Right atrium auricular region (tissue), 2 donors: Measurements from ENCODE around the gene SIPA1L3. TPM values are rescaled to one million over a fixed set of nuclear protein-coding genes. Genes with fewer than 3 reads are reported as not detected.

Experiments
- DNase-seq: peaks from one replicate; pipeline ENCODE4 v3.0.0-alpha.2; 2019; ENCODE audit warnings: low spot score
- H3K27ac ChIP-seq, 2 donors: fragments of 200-600 bp; sonication (generic); 1 replicate in 1 of 2; 2 replicates in 1 of 2; pipeline ENCODE4 v1.5.1; 2016 to 2019
- H3K27me3 ChIP-seq, 2 donors: fragments of 200-600 bp; sonication (generic); one replicate each; pipeline versions ENCODE4 v1.5.1 to v1.6.0; 2017 to 2019
- H3K36me3 ChIP-seq: fragments of 200-600 bp; sonication (generic); one replicate; pipeline ENCODE4 v1.5.1; 2016
- H3K4me1 ChIP-seq, 2 donors: fragments of 200-600 bp; sonication (generic); one replicate each; pipeline versions ENCODE4 v1.5.1 to v1.6.0; 2017 to 2019
- H3K4me3 ChIP-seq, 2 donors: fragments of 200-600 bp; sonication (generic); 1 replicate in 1 of 2; 2 replicates in 1 of 2; pipeline ENCODE4 v1.5.1; 2017 to 2019; ENCODE audit warnings: mild to moderate bottlenecking in 1 of 2, moderate library complexity in 1 of 2
- H3K9me3 ChIP-seq, 2 donors: fragments of 200-600 bp; sonication (generic); one replicate each; pipeline ENCODE4 v1.5.1; 2019
- CTCF ChIP-seq, 2 donors: fragments of 200-600 bp; sonication (generic); IDR thresholded peaks; one replicate each; pipeline ENCODE4 v1.5.1; 2019; ENCODE audit warnings: antibody characterized with exemption in 2 of 2
- total RNA-seq, 2 donors: library from RNA; depleted of rRNA; stranded (reverse); fragments of >200 nt; gene quantifications; one replicate each; pipeline ENCODE4 v1.1.0, GENCODE V29; 2016

SIPA1L3 gene
- total RNA-seq, 2 donors from 2014 or later = 10.7 to 19.6 TPM

- Histone ChIP-seq H3K36me3 (no peaks in the 10 kb centered on the region), H3K9me3 (peaks cover 0 to 14% of the 10 kb centered on the region in 2 donors), H3K27ac (no peak overlapping the region), H3K4me3 (no peak overlapping the region), H3K27me3 (no peaks in the 10 kb centered on the region), H3K4me1 (peaks cover 0 to 34% of the 10 kb centered on the region in 2 donors)
- TF ChIP-seq CTCF (IDR thresholded peaks at IDR 0.05) = no peak
- DNase-seq = no peak
Observed at GRCh38 chr19:37936166-37936565, 29.2 kb downstream of the SIPA1L3 start.

DNA sequence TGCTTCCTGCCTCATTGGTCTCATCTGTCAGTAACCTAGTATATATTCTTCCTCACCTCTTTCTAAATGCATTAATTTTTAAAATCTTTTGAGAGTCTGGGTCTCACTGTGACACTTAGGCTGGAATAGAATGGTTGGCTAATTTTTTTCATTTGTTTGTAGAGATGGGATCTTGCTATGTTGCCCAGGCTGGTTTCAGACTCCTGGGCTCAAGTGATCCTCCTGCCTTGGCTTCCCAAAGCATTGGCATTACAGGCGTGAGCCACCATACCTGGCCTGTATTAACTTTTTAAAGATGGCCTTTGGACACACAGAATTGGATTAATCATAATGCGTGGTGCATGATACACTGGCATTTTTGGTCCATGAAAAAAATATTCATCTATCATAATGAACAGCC is 29.9 kb downstream of the SIPA1L3 start:
- Histone ChIP-seq H3K4me1 (peaks cover 0 to 27% of the 10 kb centered on the region in 2 donors), H3K4me3 (no peak overlapping the region), H3K27ac (no peak overlapping the region), H3K36me3 (no peaks in the 10 kb centered on the region), H3K27me3 (no peaks in the 10 kb centered on the region), H3K9me3 (peaks cover 0 to 14% of the 10 kb centered on the region in 2 donors)
- no peak for TF ChIP-seq CTCF (IDR thresholded peaks at IDR 0.05)
- no peak for DNase-seq

DNA sequence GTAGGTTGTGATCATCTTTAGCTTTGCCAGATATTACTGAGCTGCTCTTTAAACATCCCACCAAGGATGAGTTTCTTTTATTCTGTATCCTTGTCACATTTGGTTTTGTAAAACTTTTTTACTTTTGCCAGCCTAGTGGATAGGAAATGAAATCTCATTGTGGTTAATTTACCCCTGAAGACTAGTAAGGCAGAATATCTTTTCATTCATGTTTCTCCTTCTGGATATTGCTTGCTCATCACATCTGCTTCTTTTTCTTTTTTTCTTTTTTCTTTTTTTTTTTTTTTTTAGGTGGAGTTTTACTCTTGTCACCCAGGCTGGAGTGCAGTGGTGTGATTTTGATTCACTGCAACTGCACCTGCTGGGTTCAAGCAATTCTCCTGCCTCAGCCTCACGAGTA is 31.3 kb downstream of the SIPA1L3 start:
- no peaks in the 10 kb centered on the region for H3K27me3 ChIP-seq
- peaks cover 0 to 13% of the 10 kb centered on the region in 2 donors for H3K4me1 ChIP-seq
- peaks cover 0 to 14% of the 10 kb centered on the region in 2 donors for H3K9me3 ChIP-seq
- no peaks in the 10 kb centered on the region for H3K36me3 ChIP-seq
- no peak overlapping the region for H3K4me3 ChIP-seq
- H3K27ac ChIP-seq = no peak overlapping the region
- no peak for TF ChIP-seq CTCF (IDR thresholded peaks at IDR 0.05)
- DNase-seq = no peak

- H3K27ac ChIP-seq = no peak overlapping the region
- H3K27me3 ChIP-seq = no peaks in the 10 kb centered on the region
- no peak for DNase-seq
- no peaks in the 10 kb centered on the region for H3K9me3 ChIP-seq
- H3K4me3 ChIP-seq = no peak overlapping the region
- no peaks in the 10 kb centered on the region for H3K4me1 ChIP-seq
- no peak for TF ChIP-seq CTCF (IDR thresholded peaks at IDR 0.05)
- H3K36me3 ChIP-seq = no peaks in the 10 kb centered on the region
Observed at GRCh38 chr19:37941782-37942515, 34.9 kb downstream of the SIPA1L3 start.

DNA sequence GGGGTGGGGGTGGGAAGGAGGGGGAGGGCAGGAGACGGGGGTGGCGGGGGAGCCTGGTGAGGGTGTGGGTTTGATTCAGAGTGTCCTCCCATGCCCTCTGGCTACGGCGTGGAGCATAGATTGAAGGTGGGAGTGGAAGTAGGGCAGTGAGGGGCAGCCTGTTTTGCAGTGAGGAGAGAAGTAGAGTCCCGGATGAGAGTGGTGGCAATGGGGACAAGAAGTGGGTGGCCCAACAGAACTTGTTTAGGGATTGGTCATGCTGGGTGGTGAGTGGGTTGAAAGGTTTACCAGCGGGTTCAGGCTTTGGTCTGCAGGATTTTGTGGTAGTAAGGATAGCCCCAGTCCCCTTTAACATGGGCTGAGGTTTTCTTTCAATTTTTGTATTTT is 35.5 kb downstream of the SIPA1L3 start:
- Histone ChIP-seq H3K4me1 (no peaks in the 10 kb centered on the region), H3K36me3 (no peaks in the 10 kb centered on the region), H3K27ac (no peak overlapping the region), H3K4me3 (no peak overlapping the region), H3K27me3 (no peaks in the 10 kb centered on the region), H3K9me3 (no peaks in the 10 kb centered on the region)
- no peak for DNase-seq
- no peak for TF ChIP-seq CTCF (IDR thresholded peaks at IDR 0.05)

DNA sequence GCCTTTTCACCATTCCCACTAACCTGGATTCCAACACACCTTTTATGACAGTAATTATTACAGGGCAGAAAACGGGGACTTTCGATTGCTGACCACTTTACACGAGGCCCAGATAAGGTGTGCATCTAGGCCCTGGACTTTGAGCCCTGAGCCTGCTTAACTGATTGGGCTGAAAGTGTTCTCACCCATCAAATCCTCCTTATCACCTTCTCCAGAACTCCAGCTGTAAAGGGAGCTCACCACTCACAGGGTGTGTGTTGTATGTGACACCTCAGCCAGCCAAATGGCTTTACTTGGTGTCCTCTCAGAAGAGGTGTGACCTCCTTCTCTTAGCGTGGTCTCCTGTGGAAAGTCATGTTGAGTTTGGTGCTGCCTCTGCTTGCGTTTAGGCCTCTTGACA is 36.5 kb downstream of the SIPA1L3 start:
- TF ChIP-seq CTCF (IDR thresholded peaks at IDR 0.05) = no peak
- H3K4me1 ChIP-seq = no peaks in the 10 kb centered on the region
- H3K27ac ChIP-seq = no peak overlapping the region
- DNase-seq = no peak
- no peaks in the 10 kb centered on the region for H3K9me3 ChIP-seq
- H3K36me3 ChIP-seq = no peaks in the 10 kb centered on the region
- no peaks in the 10 kb centered on the region for H3K27me3 ChIP-seq
- H3K4me3 ChIP-seq = no peak overlapping the region
